Panc1 (cell line): ENCODE results near the gene SLC23A3. TPM values are rescaled to one million over a fixed set of nuclear protein-coding genes. Genes with fewer than 3 reads are reported as not detected.

Experiments
- ATAC-seq: fragments of 200-7000 bp; cut with Tn5 transposase; 2 replicates; pipeline ENCODE4 v1.9.1; 2020; ENCODE audit warnings: mild to moderate bottlenecking, moderate library complexity
- BruUV-seq: library from RNA; stranded (reverse); fragments of 400-500 nt; replicated peaks from 2 replicates; lab custom pipeline; 2021; lab: Mats Ljungman, UMichigan
- CTCF ChIA-PET: fragments of 300-600 bp; sonication (Branson Sonifier 250); formaldehyde crosslinking; loops from one replicate; lab custom pipeline; 2022; ENCODE audit warnings: antibody characterized with exemption; lab: Charles Lee
- POLR2A ChIA-PET: fragments of 300-600 bp; sonication (Branson Sonifier 250); formaldehyde crosslinking; loops from one replicate; lab custom pipeline; 2022; ENCODE audit warnings: antibody characterized with exemption; lab: Charles Lee
- DNase-seq: peaks from one replicate; pipeline ENCODE4 v3.0.0-alpha.2; 2010; ENCODE audit warnings: low read depth, low spot score
- H3K27ac ChIP-seq: 2 replicates; pipeline ENCODE4 v1.5.1; 2011; ENCODE audit warnings: mild to moderate bottlenecking, low read length, inconsistent platforms
- H3K27me3 ChIP-seq: fragments of 200-500 bp; sonication (Bioruptor generic); 2 replicates; pipeline ENCODE4 v1.6.0; 2014; ENCODE audit warnings: low read length, inconsistent platforms; ENCODE audit not compliant: control insufficient read depth, insufficient read depth
- H3K36me3 ChIP-seq: fragments of 200-500 bp; sonication (Bioruptor generic); 2 replicates; pipeline ENCODE4 v1.5.1; 2014; ENCODE audit warnings: inconsistent platforms, mild to moderate bottlenecking, low read length, moderate library complexity; ENCODE audit not compliant: control insufficient read depth, insufficient read depth
- H3K4me1 ChIP-seq: 2 replicates; pipeline ENCODE4 v1.5.1; 2011; ENCODE audit warnings: inconsistent platforms, mild to moderate bottlenecking, low read length, moderate library complexity; ENCODE audit not compliant: control insufficient read depth, insufficient read depth
- H3K4me3 ChIP-seq, 2 experiments: 2 replicates each; pipeline ENCODE4 v1.5.1; 2011 to 2012; ENCODE audit warnings: low read depth in 2 of 2, low read length in 2 of 2, mild to moderate bottlenecking in 2 of 2, inconsistent platforms in 1 of 2, moderate library complexity in 1 of 2
- H3K9me3 ChIP-seq: fragments of 200-500 bp; sonication (Bioruptor generic); 2 replicates; pipeline ENCODE4 v1.5.1; 2014; ENCODE audit warnings: low read depth, mild to moderate bottlenecking, inconsistent platforms, low read length, moderate library complexity; ENCODE audit not compliant: control insufficient read depth, insufficient read depth
- CTCF ChIP-seq: fragments of 450-650 bp; IDR thresholded peaks from 2 replicates; pipeline ENCODE4 v1.5.1; 2017; ENCODE audit warnings: mild to moderate bottlenecking
- POLR2AphosphoS5 ChIP-seq: IDR thresholded peaks from 2 replicates; pipeline ENCODE4 v1.6.1; 2012; ENCODE audit warnings: mild to moderate bottlenecking, low read depth, low read length, moderate library complexity
- REST ChIP-seq, 2 experiments: IDR thresholded peaks; 2 replicates each; pipeline ENCODE4 v1.6.1; 2011 to 2012; ENCODE audit warnings: low read depth in 2 of 2, control low read depth in 1 of 2, low read length in 1 of 2, mild to moderate bottlenecking in 1 of 2, moderate library complexity in 1 of 2; ENCODE audit not compliant: insufficient read depth in 1 of 2
- SIN3A ChIP-seq: IDR thresholded peaks from 2 replicates; pipeline ENCODE4 v1.6.1; 2012; ENCODE audit warnings: low read depth, mild to moderate bottlenecking, low read length, moderate library complexity, borderline replicate concordance; ENCODE audit not compliant: insufficient read depth
- TCF7L2 ChIP-seq: IDR thresholded peaks from 2 replicates; pipeline ENCODE4 v1.6.1; 2011; ENCODE audit warnings: mild to moderate bottlenecking, low read depth, low read length, inconsistent platforms
- in situ Hi-C: cut with HindIII; loops from 2 replicates; pipeline ENCODE4 v1.10.0; 2016; ENCODE audit warnings: low sequenced_read_pairs, low pct_unique_long_range_greater_than_20kb
- intact Hi-C: fragments of 100-400 bp; cut with micrococcal nuclease; formaldehyde crosslinking; loops from one replicate; pipeline ENCODE4 v1.10.0; 2022; ENCODE audit not compliant: unreplicated experiment
- total RNA-seq: library from RNA; stranded (reverse); gene quantifications from one replicate; pipeline ENCODE4 v1.2.1, GENCODE V29; 2021; ENCODE audit not compliant: unreplicated experiment

Gene SLC23A3
- total RNA-seq, 1 experiment from 2014 or later, result 3.3 TPM

DNA sequence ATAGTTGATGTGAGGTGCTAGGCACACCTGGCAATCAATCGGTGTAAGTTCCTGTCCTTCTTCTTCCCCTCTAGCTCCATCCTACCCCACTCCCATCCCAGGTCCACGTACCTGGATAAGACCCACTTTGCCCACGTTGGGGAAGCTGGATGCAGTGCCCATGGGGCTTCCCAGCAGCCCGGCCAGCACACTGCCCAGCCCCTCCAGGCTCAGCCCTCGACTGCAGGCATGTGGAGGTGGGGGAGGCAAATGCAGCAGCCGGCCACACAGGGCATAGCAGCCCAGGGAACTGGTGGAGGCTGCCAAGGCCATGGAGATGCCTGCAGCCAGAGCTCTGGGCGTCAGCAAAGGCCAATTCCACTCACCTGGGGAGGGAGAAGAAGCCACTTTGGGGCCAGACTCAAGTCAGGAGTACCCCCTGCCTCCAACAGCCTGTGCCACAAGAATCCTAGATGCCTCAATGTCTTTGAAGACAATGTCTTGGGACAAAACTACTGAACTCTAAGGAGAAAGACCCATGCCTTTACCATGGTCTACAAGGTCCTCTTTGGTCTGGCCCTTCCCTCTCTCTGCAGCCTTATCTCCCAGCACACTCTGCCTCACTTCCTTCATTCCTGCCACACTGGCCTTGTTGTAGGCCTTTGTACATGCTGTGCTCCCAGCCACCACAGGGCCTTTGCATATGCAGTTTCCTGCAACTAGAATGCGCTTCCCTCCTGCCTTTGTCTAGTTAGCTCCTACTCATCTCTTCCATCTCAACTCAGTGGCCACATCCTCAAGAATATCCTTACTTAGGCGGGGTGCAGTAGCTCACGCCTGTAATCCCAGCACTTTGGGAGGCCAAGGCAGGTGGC, 4.5 kb downstream of the SLC23A3 start:
- DNase-seq, result no peak
- no TSS peak for BruUV-seq
- no peaks in the 10 kb centered on the region for H3K27me3 ChIP-seq
- CTCF ChIA-PET, result no interaction called here
- no peak overlapping the region for H3K4me3 ChIP-seq
- intact Hi-C loops, result loop anchor here (10.0 kb wide), 1 partner anchor 50 kb away; the partner anchor contains the start of gene ABCB6
- no peaks in the 10 kb centered on the region for H3K9me3 ChIP-seq
- H3K36me3 ChIP-seq, result no peaks in the 10 kb centered on the region
- H3K27ac ChIP-seq, result no peak overlapping the region
- ATAC-seq, result no peak
- no peaks in the 10 kb centered on the region; the same call in 1 of the 2 replicates for H3K4me1 ChIP-seq
- in situ Hi-C loops, result no loop called here
- POLR2A ChIA-PET, result interaction anchor here (0.6 kb wide), 1 partner anchor 141 kb away, joined by 12 read pairs; no protein-coding TSS in a partner anchor
- no peak for TF ChIP-seq REST (IDR thresholded peaks at IDR 0.05; ENCODE audit: insufficient read depth in 1 of 2, low read depth in 2 of 2, low read length in 1 of 2)
- no peak for TF ChIP-seq SIN3A
- no peak for TF ChIP-seq CTCF
- no peak for TF ChIP-seq TCF7L2
- no peak for TF ChIP-seq POLR2AphosphoS5

GRCh38 chr2:219163156-219163555, 6.7 kb downstream of the SLC23A3 start:
- ChIA-PET CTCF (interaction anchor here (0.7 kb wide), 1 partner anchor 32 kb away, joined by 3 read pairs; no protein-coding TSS in a partner anchor), POLR2A (no interaction called here)
- Histone ChIP-seq H3K4me1 (peaks cover 5% of the 10 kb centered on the region), H3K4me3 (no peak overlapping the region), H3K9me3 (no peaks in the 10 kb centered on the region), H3K36me3 (no peaks in the 10 kb centered on the region), H3K27me3 (no peaks in the 10 kb centered on the region), H3K27ac (no peak overlapping the region)
- DNase-seq (no peak), ATAC-seq (no peak)
- intact Hi-C loops (loop anchor here (10.0 kb wide), 1 partner anchor 52 kb away; the partner anchor contains the start of gene ABCB6), in situ Hi-C loops (no loop called here)
- BruUV-seq, result no TSS peak
- no peak for TF ChIP-seq TCF7L2
- TF ChIP-seq SIN3A, result no peak
- no peak for TF ChIP-seq CTCF
- TF ChIP-seq POLR2AphosphoS5, result no peak
- TF ChIP-seq REST (IDR thresholded peaks at IDR 0.05; ENCODE audit: insufficient read depth in 1 of 2, low read depth in 2 of 2, low read length in 1 of 2), result no peak
